SU-DHL-6 (cell line): ENCODE measurements around the gene WDR62.

Source experiments
- CTCF ChIP-seq: fragments of 200-600 bp; sonication (generic); IDR thresholded peaks from one replicate; pipeline ENCODE4 v1.5.1; 2017; ENCODE audit warnings: antibody characterized with exemption, mild to moderate bottlenecking, low read length, moderate library complexity; ENCODE audit not compliant: insufficient read depth, poor library complexity, severe bottlenecking
- EZH2phosphoT487 ChIP-seq: fragments of 200-600 bp; sonication (generic), shearing (Covaris generic); conservative IDR thresholded peaks from 2 replicates; pipeline ENCODE4 v1.6.1; 2018; ENCODE audit warnings: mild to moderate bottlenecking, antibody characterized with exemption, low read length, moderate library complexity, mixed read lengths

GRCh38 chr19:36103842-36104552, 49.3 kb downstream of the WDR62 start:
- no peak for TF ChIP-seq CTCF
- no peak for TF ChIP-seq EZH2phosphoT487
